A549 (cell line): ENCODE results near the gene PRLR. TPM values are rescaled to one million over a fixed set of nuclear protein-coding genes. Genes with fewer than 3 reads are reported as not detected.

Experiments used
- ATAC-seq, 2 experiments: fragments of 200-7000 bp in 1 of 2; fragments of >200 bp in 1 of 2; cut with Nextera tagmentation in 1 of 2; cut with Tn5 transposase in 1 of 2; 3 replicates each; pipeline versions ENCODE4 v1.8.0 to v1.9.1; 2018 to 2020; ENCODE audit warnings: mild to moderate bottlenecking in 1 of 2, moderate library complexity in 1 of 2
- CTCF ChIA-PET: fragments of 300-600 bp; sonication (Branson Sonifier 250); formaldehyde crosslinking; extraction: SDS; loops from one replicate; lab custom pipeline; 2021; ENCODE audit warnings: antibody characterized with exemption, inconsistent platforms; lab: Yijun Ruan, JAX
- POLR2A ChIA-PET: fragments of 350-600 bp; formaldehyde crosslinking; extraction: SDS; loops from one replicate; lab custom pipeline; 2021; ENCODE audit warnings: antibody characterized with exemption, inconsistent platforms; lab: Yijun Ruan, JAX
- DNase-seq, 2 experiments: peaks; one replicate each; pipeline versions ENCODE4 v3.0.0 to v3.0.0-alpha.2; 2011 to 2016; ENCODE audit warnings: low read depth in 1 of 2, low spot score in 1 of 2
- FAIRE-seq: peaks from 2 replicates; lab custom pipeline; 2011; peaks lifted over from hg19 to GRCh38; lab: Jason Lieb, UNC
- H3K27ac ChIP-seq, 2 experiments: fragments of >200 bp; sonication (Bioruptor Twin); formaldehyde crosslinking; 3 replicates each; pipeline ENCODE4 v1.5.1; 2016 to 2017
- H3K4me1 ChIP-seq: fragments of >200 bp; sonication (Bioruptor Twin); formaldehyde crosslinking; 3 replicates; pipeline ENCODE4 v1.6.1; 2016
- H3K4me2 ChIP-seq: fragments of >200 bp; sonication (Bioruptor Twin); formaldehyde crosslinking; 3 replicates; pipeline ENCODE4 v1.6.1; 2016
- H3K4me3 ChIP-seq: fragments of >200 bp; sonication (Bioruptor Twin); formaldehyde crosslinking; 3 replicates; pipeline ENCODE4 v1.5.1; 2016
- H3K9me3 ChIP-seq: fragments of >200 bp; sonication (Bioruptor Twin); formaldehyde crosslinking; 3 replicates; pipeline ENCODE4 v1.6.1; 2016
- CHD2 ChIP-seq: fragments of 150-350 bp; IDR thresholded peaks from 2 replicates; pipeline ENCODE4 v1.6.1; 2014; ENCODE audit warnings: low read length; ENCODE audit not compliant: partially characterized antibody
- EHMT2 ChIP-seq: fragments of 200-600 bp; sonication (generic); IDR thresholded peaks from 2 replicates; pipeline ENCODE4 v1.6.1; 2016; ENCODE audit warnings: antibody characterized with exemption, low read depth, mild to moderate bottlenecking, moderate library complexity
- HDAC2 ChIP-seq: fragments of 200-600 bp; sonication (generic); IDR thresholded peaks from 2 replicates; pipeline ENCODE4 v1.6.1; 2016
- HOXB13 ChIP-seq: fragments of 250-450 bp; sonication (Bioruptor Pico); IDR thresholded peaks from 2 replicates; pipeline ENCODE4 v1.5.0; 2020; ENCODE audit warnings: low read depth, mild to moderate bottlenecking, moderate library complexity
- HOXB5 ChIP-seq: fragments of 250-450 bp; sonication (Bioruptor Pico); IDR thresholded peaks from 2 replicates; pipeline ENCODE4 v1.5.0; 2020; ENCODE audit warnings: mild to moderate bottlenecking, moderate library complexity
- JUN ChIP-seq, 2 experiments: fragments of >200 bp; sonication (Bioruptor Twin); formaldehyde crosslinking; IDR thresholded peaks; 2 replicates in 1 of 2; 3 replicates in 1 of 2; pipeline ENCODE4 v1.6.1; 2016 to 2017
- JUNB ChIP-seq: fragments of >200 bp; sonication (Bioruptor Twin); formaldehyde crosslinking; IDR thresholded peaks from 2 replicates; pipeline ENCODE4 v1.6.1; 2016
- MAFK ChIP-seq: fragments of 450-650 bp; IDR thresholded peaks from 2 replicates; pipeline ENCODE4 v1.6.1; 2014; ENCODE audit not compliant: partially characterized antibody
- MAZ ChIP-seq: fragments of 150-350 bp; IDR thresholded peaks from 2 replicates; pipeline ENCODE4 v1.6.1; 2014; ENCODE audit warnings: antibody characterized with exemption, low read depth, low read length, borderline replicate concordance
- NPAS2 ChIP-seq: fragments of 250-450 bp; sonication (Bioruptor Pico); IDR thresholded peaks from 2 replicates; pipeline ENCODE4 v1.8.0; 2022; ENCODE audit warnings: mild to moderate bottlenecking, moderate library complexity, borderline replicate concordance
- NR3C1 ChIP-seq: fragments of >200 bp; sonication (Bioruptor Twin); formaldehyde crosslinking; IDR thresholded peaks from 3 replicates; pipeline ENCODE4 v1.6.1; 2017
- RAD21 ChIP-seq, 2 experiments: fragments of >200 bp in 1 of 2; sonication (Bioruptor Twin) in 1 of 2; formaldehyde crosslinking in 1 of 2; IDR thresholded peaks in 1 of 2; conservative IDR thresholded peaks in 1 of 2; 2 replicates in 1 of 2; 3 replicates in 1 of 2; pipeline ENCODE4 v1.6.1; 2012 to 2018; ENCODE audit warnings: inconsistent platforms in 1 of 2
- TFCP2L1 ChIP-seq: fragments of 250-450 bp; sonication (Bioruptor Pico); IDR thresholded peaks from 2 replicates; pipeline ENCODE4 v1.5.0; 2021; ENCODE audit warnings: mild to moderate bottlenecking
- ZSCAN20 ChIP-seq: fragments of 250-450 bp; sonication (Bioruptor Pico); IDR thresholded peaks from 2 replicates; pipeline ENCODE4 v1.8.0; 2022; ENCODE audit warnings: mild to moderate bottlenecking, moderate library complexity
- WGBS: methylation state at CpG from one replicate; pipeline ENCODE4 v1.1.6; 2017; ENCODE audit errors: missing lambda C conversion rate; 5-methylcytosine and 5-hydroxymethylcytosine counted together
- polyA plus RNA-seq, 4 experiments: library from polyadenylated mRNA; depleted of rRNA in 3 of 4; stranded (reverse); fragments of >200 nt; fragmentation: RNase III in 1 of 4; extraction: RNeasy Plus Mini Kit Qiagen cat#74134 plus additional on column Dnase treatment in 1 of 4; gene quantifications; 2 replicates in 3 of 4; 3 replicates in 1 of 4; pipeline ENCODE4 v1.2.3, GENCODE V29; 2011 to 2017
- TF ChIP-seq, protein P1 (sequence below): fragments of >200 bp; sonication (Bioruptor Twin); formaldehyde crosslinking; IDR thresholded peaks from 3 replicates; pipeline ENCODE4 v1.6.1; 2016
- TF ChIP-seq, protein P2 (sequence below): fragments of >200 bp; sonication (Bioruptor Twin); formaldehyde crosslinking; IDR thresholded peaks from 3 replicates; pipeline ENCODE4 v1.5.1; 2016
- TF ChIP-seq, protein P3 (sequence below): fragments of 450-650 bp; IDR thresholded peaks from 2 replicates; pipeline ENCODE4 v1.6.1; 2014; ENCODE audit warnings: antibody characterized with exemption
- TF ChIP-seq, protein P4 (sequence below): IDR thresholded peaks from 2 replicates; pipeline ENCODE4 v1.6.1; 2012

The PRLR gene
- polyA plus RNA-seq, 2 of the 4 experiments (the other 2 are of a cell fraction): 0.09 TPM; not detected in 1

DNA sequence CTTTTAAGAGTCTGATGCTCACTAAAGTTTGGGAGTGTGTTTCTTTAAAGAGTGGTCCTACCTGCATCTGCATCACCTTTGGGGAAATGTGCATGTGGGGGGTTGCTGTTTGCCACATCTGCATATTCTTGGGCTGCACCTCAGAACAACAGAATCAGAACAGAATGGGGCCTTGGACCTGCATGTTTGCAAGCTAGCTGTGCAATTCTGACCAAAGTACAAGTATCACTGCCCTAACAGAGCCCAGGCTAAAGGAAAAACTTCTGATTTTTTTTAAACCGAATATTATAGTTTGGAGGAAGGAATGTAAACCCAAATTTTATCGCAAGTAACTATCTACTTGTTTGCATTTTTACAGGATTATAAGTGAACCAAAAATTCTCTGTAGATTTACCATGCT, 34.2 kb upstream of the PRLR start:
- DNase-seq: no peak
- no peaks in the 10 kb centered on the region for H3K9me3 ChIP-seq
- ChIA-PET POLR2A (no interaction called here), CTCF (interaction anchor here (1.0 kb wide), 1 partner anchor 14 kb away, joined by 3 read pairs; no protein-coding TSS in a partner anchor)
- no peak for ATAC-seq
- H3K4me3 ChIP-seq: no peak overlapping the region
- TF ChIP-seq, protein P1, sequence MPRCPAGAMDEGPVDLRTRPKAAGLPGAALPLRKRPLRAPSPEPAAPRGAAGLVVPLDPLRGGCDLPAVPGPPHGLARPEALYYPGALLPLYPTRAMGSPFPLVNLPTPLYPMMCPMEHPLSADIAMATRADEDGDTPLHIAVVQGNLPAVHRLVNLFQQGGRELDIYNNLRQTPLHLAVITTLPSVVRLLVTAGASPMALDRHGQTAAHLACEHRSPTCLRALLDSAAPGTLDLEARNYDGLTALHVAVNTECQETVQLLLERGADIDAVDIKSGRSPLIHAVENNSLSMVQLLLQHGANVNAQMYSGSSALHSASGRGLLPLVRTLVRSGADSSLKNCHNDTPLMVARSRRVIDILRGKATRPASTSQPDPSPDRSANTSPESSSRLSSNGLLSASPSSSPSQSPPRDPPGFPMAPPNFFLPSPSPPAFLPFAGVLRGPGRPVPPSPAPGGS: no peak
- TF ChIP-seq JUN (IDR thresholded peaks at IDR 0.05) (no peak), CHD2 (no peak), EHMT2 (no peak), RAD21 (conservative IDR thresholded peaks at IDR 0.05 in 1 of 2, IDR thresholded peaks at IDR 0.05 in 1 of 2) (no peak), MAZ (no peak), HDAC2 (no peak)
- TF ChIP-seq, protein P2, sequence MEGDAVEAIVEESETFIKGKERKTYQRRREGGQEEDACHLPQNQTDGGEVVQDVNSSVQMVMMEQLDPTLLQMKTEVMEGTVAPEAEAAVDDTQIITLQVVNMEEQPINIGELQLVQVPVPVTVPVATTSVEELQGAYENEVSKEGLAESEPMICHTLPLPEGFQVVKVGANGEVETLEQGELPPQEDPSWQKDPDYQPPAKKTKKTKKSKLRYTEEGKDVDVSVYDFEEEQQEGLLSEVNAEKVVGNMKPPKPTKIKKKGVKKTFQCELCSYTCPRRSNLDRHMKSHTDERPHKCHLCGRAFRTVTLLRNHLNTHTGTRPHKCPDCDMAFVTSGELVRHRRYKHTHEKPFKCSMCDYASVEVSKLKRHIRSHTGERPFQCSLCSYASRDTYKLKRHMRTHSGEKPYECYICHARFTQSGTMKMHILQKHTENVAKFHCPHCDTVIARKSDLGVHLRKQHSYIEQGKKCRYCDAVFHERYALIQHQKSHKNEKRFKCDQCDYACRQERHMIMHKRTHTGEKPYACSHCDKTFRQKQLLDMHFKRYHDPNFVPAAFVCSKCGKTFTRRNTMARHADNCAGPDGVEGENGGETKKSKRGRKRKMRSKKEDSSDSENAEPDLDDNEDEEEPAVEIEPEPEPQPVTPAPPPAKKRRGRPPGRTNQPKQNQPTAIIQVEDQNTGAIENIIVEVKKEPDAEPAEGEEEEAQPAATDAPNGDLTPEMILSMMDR: no peak
- TF ChIP-seq, protein P3, sequence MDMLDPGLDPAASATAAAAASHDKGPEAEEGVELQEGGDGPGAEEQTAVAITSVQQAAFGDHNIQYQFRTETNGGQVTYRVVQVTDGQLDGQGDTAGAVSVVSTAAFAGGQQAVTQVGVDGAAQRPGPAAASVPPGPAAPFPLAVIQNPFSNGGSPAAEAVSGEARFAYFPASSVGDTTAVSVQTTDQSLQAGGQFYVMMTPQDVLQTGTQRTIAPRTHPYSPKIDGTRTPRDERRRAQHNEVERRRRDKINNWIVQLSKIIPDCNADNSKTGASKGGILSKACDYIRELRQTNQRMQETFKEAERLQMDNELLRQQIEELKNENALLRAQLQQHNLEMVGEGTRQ: no peak
- no peak overlapping the region for H3K27ac ChIP-seq
- WGBS: 33% methylated on average over 2 of the region's 2 CpGs
- FAIRE-seq: no peak
- H3K4me2 ChIP-seq: no peak overlapping the region
- H3K4me1 ChIP-seq: no peaks in the 10 kb centered on the region

DNA sequence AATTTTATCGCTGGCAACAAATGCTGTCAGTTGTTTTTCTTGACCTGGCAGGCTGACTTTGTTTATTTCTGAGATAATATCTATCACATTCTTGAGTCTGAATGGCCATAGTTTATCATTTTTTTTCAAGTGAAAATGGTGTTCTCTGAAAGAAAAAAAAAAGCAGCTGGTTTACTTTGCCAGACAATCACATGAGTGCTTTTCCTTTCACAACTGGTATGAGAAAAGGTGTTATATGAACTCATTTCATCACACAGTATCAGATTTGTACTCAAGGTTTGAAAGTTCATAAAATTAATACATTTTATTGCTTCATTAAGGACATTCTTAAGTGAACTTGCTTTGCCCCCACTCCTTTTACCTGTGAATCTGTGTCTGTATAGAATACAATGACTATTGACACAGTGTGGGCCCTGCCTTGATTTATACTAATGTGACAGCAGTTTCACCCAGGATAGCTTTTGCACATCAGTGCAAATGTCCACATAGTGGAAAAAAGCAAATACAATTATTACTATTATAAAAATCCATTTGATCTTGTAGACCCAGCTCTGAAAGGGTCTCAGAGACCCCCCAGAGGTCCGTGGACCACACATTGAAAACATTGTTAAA, 33.1 kb upstream of the PRLR start:
- TF ChIP-seq HOXB13 (CRISPR knock-in tag) (no peak), JUNB (no peak), TFCP2L1 (CRISPR knock-in tag) (no peak), HOXB5 (no peak), ZSCAN20 (CRISPR knock-in tag) (no peak), NR3C1 (no peak), NPAS2 (CRISPR knock-in tag) (no peak), MAFK (no peak), EHMT2 (no peak)
- TF ChIP-seq, protein P4, sequence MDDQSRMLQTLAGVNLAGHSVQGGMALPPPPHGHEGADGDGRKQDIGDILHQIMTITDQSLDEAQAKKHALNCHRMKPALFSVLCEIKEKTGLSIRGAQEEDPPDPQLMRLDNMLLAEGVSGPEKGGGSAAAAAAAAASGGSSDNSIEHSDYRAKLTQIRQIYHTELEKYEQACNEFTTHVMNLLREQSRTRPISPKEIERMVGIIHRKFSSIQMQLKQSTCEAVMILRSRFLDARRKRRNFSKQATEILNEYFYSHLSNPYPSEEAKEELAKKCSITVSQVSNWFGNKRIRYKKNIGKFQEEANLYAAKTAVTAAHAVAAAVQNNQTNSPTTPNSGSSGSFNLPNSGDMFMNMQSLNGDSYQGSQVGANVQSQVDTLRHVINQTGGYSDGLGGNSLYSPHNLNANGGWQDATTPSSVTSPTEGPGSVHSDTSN: no peak
- TF ChIP-seq, protein P2: no peak

More for the DNA sequence above, 33.1 kb upstream of the PRLR start:
- WGBS: 15% methylated on average over 2 of the region's 2 CpGs
- DNase-seq (no peak), ATAC-seq (no peak), FAIRE-seq (no peak)
- ChIA-PET POLR2A (no interaction called here), CTCF (interaction anchor here (0.8 kb wide), 2 partner anchors 190 to 260 kb away, joined by 3 to 4 read pairs; no protein-coding TSS in a partner anchor)
- Histone ChIP-seq H3K4me3 (no peak overlapping the region), H3K27ac (no peak overlapping the region), H3K4me2 (no peak overlapping the region), H3K9me3 (no peaks in the 10 kb centered on the region), H3K4me1 (no peaks in the 10 kb centered on the region)
